T-helper 1 cell treated with Interleukin-12 subunit alpha and Interleukin-12 subunit beta and Interleukin-4 antibody, amounts not matched to agents 30 ng/mL and 1 ng/mL, for 36 hours (primary cell): ENCODE measurements around the gene KCNT2. TPM values are rescaled to one million over a fixed set of nuclear protein-coding genes. Genes with fewer than 3 reads are reported as not detected.
"Not testable (repeated sequence)": the region's sequence is repeated elsewhere in the genome, so short reads cannot be mapped to it uniquely, and the experiment has no call there.

Source experiments
- intact Hi-C: fragments of 100-400 bp; cut with micrococcal nuclease; formaldehyde crosslinking; loops from one replicate; pipeline ENCODE4 v1.15.1; 2024
- total RNA-seq: library from RNA; stranded (reverse); gene quantifications from 2 replicates; pipeline ENCODE4 v1.2.3, GENCODE V29; 2022

KCNT2 gene
- total RNA-seq, 1 donor from 2014 or later: not detected

GRCh38 chr1:196344453-196344852 lies 263.8 kb downstream of the KCNT2 start:
- intact Hi-C loops: no loop called here

GRCh38 chr1:196324345-196324744 lies 283.9 kb downstream of the KCNT2 start:
- intact Hi-C loops: no loop called here

- intact Hi-C loops: no loop called here
These were observed 284.4 kb downstream of the KCNT2 start for GRCh38 chr1:196323869-196324268.

GRCh38 chr1:196319301-196319700 lies 288.9 kb downstream of the KCNT2 start:
- intact Hi-C loops: no loop called here

- intact Hi-C loops: loop anchor here (1.0 kb wide), 1 partner anchor 343 kb away; no protein-coding TSS in a partner anchor
These were observed 290.4 kb downstream of the KCNT2 start for GRCh38 chr1:196317535-196318522.

GRCh38 chr1:196312739-196313138 lies 295.5 kb downstream of the KCNT2 start:
- intact Hi-C loops: no loop called here

GRCh38 chr1:196309386-196309785 lies 298.9 kb downstream of the KCNT2 start:
- intact Hi-C loops: no loop called here

GRCh38 chr1:196308176-196308575 lies 300.1 kb downstream of the KCNT2 start:
- intact Hi-C loops: no loop called here

GRCh38 chr1:196306421-196306820 lies 301.8 kb downstream of the KCNT2 start:
- intact Hi-C loops: no loop called here

GRCh38 chr1:196305216-196305615 lies 303.0 kb downstream of the KCNT2 start:
- intact Hi-C loops: no loop called here

GRCh38 chr1:196302981-196303380 lies 305.3 kb downstream of the KCNT2 start:
- intact Hi-C loops: no loop called here

- intact Hi-C loops: no loop called here
These were observed 305.8 kb downstream of the KCNT2 start for GRCh38 chr1:196302420-196302819.

GRCh38 chr1:196295766-196296165 lies 312.5 kb downstream of the KCNT2 start:
- intact Hi-C loops: no loop called here

GRCh38 chr1:196278816-196279215 lies 329.4 kb downstream of the KCNT2 start:
- intact Hi-C loops: no loop called here

GRCh38 chr1:196277860-196278259 lies 330.4 kb downstream of the KCNT2 start:
- intact Hi-C loops: no loop called here

- intact Hi-C loops: no loop called here
These were observed 336.9 kb downstream of the KCNT2 start for GRCh38 chr1:196271212-196271947.

- intact Hi-C loops: not testable (repeated sequence)
These were observed 345.2 kb downstream of the KCNT2 start for GRCh38 chr1:196263086-196263485.

- intact Hi-C loops: no loop called here
These were observed 348.0 kb downstream of the KCNT2 start for GRCh38 chr1:196260270-196260669.

- intact Hi-C loops: loop anchor here (10.0 kb wide), 1 partner anchor 1835 kb away; no protein-coding TSS in a partner anchor
These were observed 348.9 kb downstream of the KCNT2 start for GRCh38 chr1:196259316-196259715.

- intact Hi-C loops: loop anchor here (10.0 kb wide), 1 partner anchor 1831 kb away; no protein-coding TSS in a partner anchor
These were observed 352.5 kb downstream of the KCNT2 start for GRCh38 chr1:196255762-196256161.

GRCh38 chr1:196229546-196229945 lies 378.7 kb downstream of the KCNT2 start:
- intact Hi-C loops: no loop called here

- intact Hi-C loops: no loop called here
These were observed 393.4 kb downstream of the KCNT2 start for GRCh38 chr1:196214866-196215265.
